ENCODE results near the gene PKDCC. TPM values are rescaled to one million over a fixed set of nuclear protein-coding genes. Genes with fewer than 3 reads are reported as not detected.

The PKDCC gene
- total and polyA plus RNA-seq, 2 of the 8 experiments (the other 6 are each of a cell fraction or from before 2014, with no cell fraction given): 49.9 to 80.1 TPM

GRCh38 chr2:42013409-42013808 is 34.4 kb upstream of the PKDCC start:
- H3K4me1 ChIP-seq (replicated peaks in 1 of 4; ENCODE audit: control insufficient read depth in 3 of 4, insufficient read depth in 4 of 4, low read length in 3 of 4): no peaks in the 10 kb centered on the region

More at GRCh38 chr2:42013409-42013808, 34.4 kb upstream of the PKDCC start:
- peaks cover 0 to 5% of the 10 kb centered on the region in 2 experiments; a peak in 1 of 4 replicates for H3K9me3 ChIP-seq (ENCODE audit: insufficient read depth in 2 of 2, low read depth in 1 of 2, low read length in 1 of 2)
- no peak for DNase-seq (ENCODE audit: low read depth in 1 of 2, low spot score in 2 of 2)
- no peak overlapping the region for H2BK5ac ChIP-seq (ENCODE audit: low read depth, low read length)
- no peak for TF ChIP-seq CTBP2 (IDR thresholded peaks at IDR 0.05; ENCODE audit: borderline replicate concordance, insufficient read depth, insufficient read length, low read length)
- H4K8ac ChIP-seq (ENCODE audit: extremely low read depth, insufficient read depth, low read length): no peak overlapping the region
- POLR2A ChIA-PET (ENCODE audit: partially characterized antibody): no interaction called here
- no peak overlapping the region for H3K56ac ChIP-seq (replicated peaks; ENCODE audit: insufficient read length, low read depth, low read length)
- no peak overlapping the region for H3K4me3 ChIP-seq (ENCODE audit: extremely low read depth in 1 of 4, insufficient read depth in 2 of 4, low read depth in 3 of 4, low read length in 4 of 4)
- H3K36me3 ChIP-seq (ENCODE audit: control insufficient read depth in 2 of 4, insufficient read depth in 4 of 4, low read length in 3 of 4): no peaks in the 10 kb centered on the region
- no peak overlapping the region for H3K4ac ChIP-seq (replicated peaks; ENCODE audit: insufficient read length, low read depth, low read length)
- no peak overlapping the region for H2BK12ac ChIP-seq (ENCODE audit: low read depth, low read length)
- no peaks in the 10 kb centered on the region for H4K20me1 ChIP-seq (replicated peaks in 1 of 2; ENCODE audit: control insufficient read depth in 1 of 2, insufficient read depth in 2 of 2, low read length in 2 of 2)
- H3K27ac ChIP-seq (ENCODE audit: low read depth, low read length): no peak overlapping the region
- FAIRE-seq: no peak
- no peak overlapping the region for H2AFZ ChIP-seq (ENCODE audit: low read length)
- H2BK120ac ChIP-seq (replicated peaks; ENCODE audit: low read depth, low read length): no peak overlapping the region
- no peak overlapping the region for H2AK5ac ChIP-seq (ENCODE audit: low read depth, low read length)
- no peak overlapping the region for H4K5ac ChIP-seq (ENCODE audit: insufficient read length, low read depth, low read length)
- WGBS, 2 experiments (ENCODE audit: extremely low coverage in 1 of 2, insufficient coverage in 1 of 2, insufficient read length in 1 of 2, insufficient replicate concordance in 2 of 2, low coverage in 1 of 2, low lambda C conversion rate in 2 of 2, missing lambda C conversion rate in 1 of 2): 100% methylated on average over 2 of the region's 2 CpGs; no CpG with 5 or more reads in 1 of the 2 experiments
- CTCF ChIA-PET (ENCODE audit: partially characterized antibody): interaction anchor here (0.5 to 1.3 kb wide), 2 partner anchors 10 to 34 kb away, joined by 3 to 4 read pairs; partner anchors contain the start of gene PKDCC
- H2BK20ac ChIP-seq (ENCODE audit: low read length): no peak overlapping the region
- H3K27me3 ChIP-seq (replicated peaks in 1 of 4; ENCODE audit: control insufficient read depth in 3 of 4, extremely low read depth in 1 of 4, insufficient read depth in 3 of 4, low read length in 3 of 4): no peaks in the 10 kb centered on the region
- H3K79me2 ChIP-seq (ENCODE audit: control insufficient read depth in 1 of 2, insufficient read depth in 2 of 2, low read length in 2 of 2): no peaks in the 10 kb centered on the region
- H3K14ac ChIP-seq (ENCODE audit: insufficient read length): no peak overlapping the region
- H4K91ac ChIP-seq (replicated peaks; ENCODE audit: insufficient read length, low read length): no peak overlapping the region
- H2BK15ac ChIP-seq (ENCODE audit: low read length): no peak overlapping the region
- no peak overlapping the region for H3K9ac ChIP-seq (replicated peaks in 1 of 4; ENCODE audit: extremely low read depth in 1 of 4, low read depth in 3 of 4, low read length in 3 of 4)
- H3K18ac ChIP-seq (ENCODE audit: extremely low read depth, low read length): no peak overlapping the region
- no peak overlapping the region for H3K23ac ChIP-seq (ENCODE audit: insufficient read length)
- no peaks in the 10 kb centered on the region for H3K23me2 ChIP-seq (ENCODE audit: low read depth, low read length)
- H3K79me1 ChIP-seq (ENCODE audit: low read depth, low read length): no peaks in the 10 kb centered on the region
- no peak overlapping the region for H3K4me2 ChIP-seq (ENCODE audit: insufficient read depth in 1 of 2, low read depth in 2 of 2, low read length in 2 of 2)
